NAMALWA (cell line): ENCODE measurements around the gene SMIM20.
"Not testable (repeated sequence)": the region's sequence is repeated elsewhere in the genome, so short reads cannot be mapped to it uniquely, and the experiment has no call there.

Experiments used
- DNase-seq: peaks from one replicate; pipeline ENCODE4 v3.0.0-alpha.2; 2015; ENCODE audit warnings: low spot score

Gene SMIM20

GRCh38 chr4:25890571-25891485, 23.2 kb upstream of the SMIM20 start:
- no peak for DNase-seq

GRCh38 chr4:25892796-25893195, 21.2 kb upstream of the SMIM20 start:
- DNase-seq, result no peak

GRCh38 chr4:25896776-25897539, 17.1 kb upstream of the SMIM20 start:
- no peak for DNase-seq

- DNase-seq, result no peak
These were observed 13.7 kb upstream of the SMIM20 start for GRCh38 chr4:25900310-25900709.

GRCh38 chr4:25901030-25901430, 13.0 kb upstream of the SMIM20 start:
- DNase-seq, result no peak

- peak; percentile 15 for DNase-seq
These were observed 9.9 kb upstream of the SMIM20 start for GRCh38 chr4:25903900-25904747.

- no peak for DNase-seq
These were observed 9.3 kb upstream of the SMIM20 start for GRCh38 chr4:25904748-25905082.

- DNase-seq, result no peak
These were observed 8.6 kb upstream of the SMIM20 start for GRCh38 chr4:25905371-25905770.

GRCh38 chr4:25906113-25906512, 7.9 kb upstream of the SMIM20 start:
- not testable (repeated sequence) for DNase-seq

GRCh38 chr4:25908491-25908901, 5.5 kb upstream of the SMIM20 start:
- no peak for DNase-seq

- DNase-seq, result no peak
These were observed 2.7 kb upstream of the SMIM20 start for GRCh38 chr4:25911356-25911755.

- peak; percentile 58 for DNase-seq
These were observed 767 bp upstream of the SMIM20 start for GRCh38 chr4:25913056-25913850.

- no peak for DNase-seq
These were observed 791 bp downstream of the SMIM20 start for GRCh38 chr4:25914670-25915352.

- DNase-seq, result peak; percentile 17
These were observed 1.3 kb downstream of the SMIM20 start for GRCh38 chr4:25915353-25915705.

GRCh38 chr4:25916870-25917269, 2.9 kb downstream of the SMIM20 start:
- DNase-seq, result no peak

GRCh38 chr4:25919676-25920075, 5.7 kb downstream of the SMIM20 start:
- no peak for DNase-seq

- no peak for DNase-seq
These were observed 7.9 kb downstream of the SMIM20 start for GRCh38 chr4:25921922-25922321.

- no peak for DNase-seq
These were observed 8.9 kb downstream of the SMIM20 start for GRCh38 chr4:25922812-25923369.

- no peak for DNase-seq
These were observed 9.7 kb downstream of the SMIM20 start for GRCh38 chr4:25923745-25924144.

- DNase-seq, result peak; percentile 62
These were observed 11.6 kb downstream of the SMIM20 start for GRCh38 chr4:25925486-25926201.
